ENCODE measurements around the gene DNPEP.

- TF ChIP-seq CTCF (IDR thresholded peaks at IDR 0.05; ENCODE audit: low read depth, low read length) (no peak), POLR2A (IDR thresholded peaks at IDR 0.05; ENCODE audit: extremely low read depth, insufficient read length) (no peak)
Observed at GRCh38 chr2:219419012-219419324, 31.3 kb upstream of the DNPEP start.
